ENCODE data around the gene CPEB1.

DNA sequence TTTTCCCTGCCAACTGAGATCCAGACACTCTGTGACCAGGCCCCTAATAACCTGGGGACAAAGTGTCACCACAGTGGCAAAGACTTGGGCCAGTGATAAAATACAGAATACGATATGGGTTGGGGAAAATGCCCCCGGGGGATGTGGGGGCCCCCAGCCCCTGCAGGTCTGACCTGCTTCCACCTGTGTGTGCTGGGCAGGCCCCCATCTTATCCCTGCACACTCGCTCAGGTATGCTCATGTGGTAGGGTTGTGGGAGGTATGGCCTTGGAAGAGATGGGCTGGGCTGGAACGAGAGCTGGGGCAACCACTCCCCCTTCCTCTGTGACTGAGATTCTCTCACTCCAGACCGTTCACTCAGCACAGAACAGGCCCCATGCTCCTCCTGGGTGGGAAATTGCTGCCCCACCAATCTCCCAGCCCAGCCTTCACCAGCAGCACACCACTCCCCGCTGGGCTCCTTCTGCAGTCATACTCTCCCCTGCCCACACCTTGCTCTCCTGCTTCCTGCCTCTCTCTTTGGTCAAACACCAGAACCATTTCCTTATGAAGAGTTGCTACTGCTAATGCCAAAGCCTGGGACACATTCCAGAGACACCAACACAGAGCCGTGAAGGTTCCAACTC, 9.6 kb upstream of the CPEB1 start:
- TF ChIP-seq, protein P1, sequence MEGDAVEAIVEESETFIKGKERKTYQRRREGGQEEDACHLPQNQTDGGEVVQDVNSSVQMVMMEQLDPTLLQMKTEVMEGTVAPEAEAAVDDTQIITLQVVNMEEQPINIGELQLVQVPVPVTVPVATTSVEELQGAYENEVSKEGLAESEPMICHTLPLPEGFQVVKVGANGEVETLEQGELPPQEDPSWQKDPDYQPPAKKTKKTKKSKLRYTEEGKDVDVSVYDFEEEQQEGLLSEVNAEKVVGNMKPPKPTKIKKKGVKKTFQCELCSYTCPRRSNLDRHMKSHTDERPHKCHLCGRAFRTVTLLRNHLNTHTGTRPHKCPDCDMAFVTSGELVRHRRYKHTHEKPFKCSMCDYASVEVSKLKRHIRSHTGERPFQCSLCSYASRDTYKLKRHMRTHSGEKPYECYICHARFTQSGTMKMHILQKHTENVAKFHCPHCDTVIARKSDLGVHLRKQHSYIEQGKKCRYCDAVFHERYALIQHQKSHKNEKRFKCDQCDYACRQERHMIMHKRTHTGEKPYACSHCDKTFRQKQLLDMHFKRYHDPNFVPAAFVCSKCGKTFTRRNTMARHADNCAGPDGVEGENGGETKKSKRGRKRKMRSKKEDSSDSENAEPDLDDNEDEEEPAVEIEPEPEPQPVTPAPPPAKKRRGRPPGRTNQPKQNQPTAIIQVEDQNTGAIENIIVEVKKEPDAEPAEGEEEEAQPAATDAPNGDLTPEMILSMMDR (conservative IDR thresholded peaks at IDR 0.05; ENCODE audit: low read depth in 2 of 2): no peak
- no peak for TF ChIP-seq EZH2 (IDR thresholded peaks at IDR 0.05; ENCODE audit: low read depth, unreplicated experiment)
- no peak for TF ChIP-seq POLR2AphosphoS5 (IDR thresholded peaks at IDR 0.05; ENCODE audit: low read depth)
- no peak for TF ChIP-seq STAT1 (IDR thresholded peaks at IDR 0.05; ENCODE audit: unreplicated experiment)
- TF ChIP-seq JUNB (IDR thresholded peaks at IDR 0.05; ENCODE audit: unreplicated experiment): no peak
- no peak for TF ChIP-seq EZH2phosphoT487 (IDR thresholded peaks at IDR 0.05; ENCODE audit: unreplicated experiment)
- no peak for TF ChIP-seq CREB1 (CRISPR knock-in tag; IDR thresholded peaks at IDR 0.05; ENCODE audit: low read depth)
- TF ChIP-seq, protein P2, sequence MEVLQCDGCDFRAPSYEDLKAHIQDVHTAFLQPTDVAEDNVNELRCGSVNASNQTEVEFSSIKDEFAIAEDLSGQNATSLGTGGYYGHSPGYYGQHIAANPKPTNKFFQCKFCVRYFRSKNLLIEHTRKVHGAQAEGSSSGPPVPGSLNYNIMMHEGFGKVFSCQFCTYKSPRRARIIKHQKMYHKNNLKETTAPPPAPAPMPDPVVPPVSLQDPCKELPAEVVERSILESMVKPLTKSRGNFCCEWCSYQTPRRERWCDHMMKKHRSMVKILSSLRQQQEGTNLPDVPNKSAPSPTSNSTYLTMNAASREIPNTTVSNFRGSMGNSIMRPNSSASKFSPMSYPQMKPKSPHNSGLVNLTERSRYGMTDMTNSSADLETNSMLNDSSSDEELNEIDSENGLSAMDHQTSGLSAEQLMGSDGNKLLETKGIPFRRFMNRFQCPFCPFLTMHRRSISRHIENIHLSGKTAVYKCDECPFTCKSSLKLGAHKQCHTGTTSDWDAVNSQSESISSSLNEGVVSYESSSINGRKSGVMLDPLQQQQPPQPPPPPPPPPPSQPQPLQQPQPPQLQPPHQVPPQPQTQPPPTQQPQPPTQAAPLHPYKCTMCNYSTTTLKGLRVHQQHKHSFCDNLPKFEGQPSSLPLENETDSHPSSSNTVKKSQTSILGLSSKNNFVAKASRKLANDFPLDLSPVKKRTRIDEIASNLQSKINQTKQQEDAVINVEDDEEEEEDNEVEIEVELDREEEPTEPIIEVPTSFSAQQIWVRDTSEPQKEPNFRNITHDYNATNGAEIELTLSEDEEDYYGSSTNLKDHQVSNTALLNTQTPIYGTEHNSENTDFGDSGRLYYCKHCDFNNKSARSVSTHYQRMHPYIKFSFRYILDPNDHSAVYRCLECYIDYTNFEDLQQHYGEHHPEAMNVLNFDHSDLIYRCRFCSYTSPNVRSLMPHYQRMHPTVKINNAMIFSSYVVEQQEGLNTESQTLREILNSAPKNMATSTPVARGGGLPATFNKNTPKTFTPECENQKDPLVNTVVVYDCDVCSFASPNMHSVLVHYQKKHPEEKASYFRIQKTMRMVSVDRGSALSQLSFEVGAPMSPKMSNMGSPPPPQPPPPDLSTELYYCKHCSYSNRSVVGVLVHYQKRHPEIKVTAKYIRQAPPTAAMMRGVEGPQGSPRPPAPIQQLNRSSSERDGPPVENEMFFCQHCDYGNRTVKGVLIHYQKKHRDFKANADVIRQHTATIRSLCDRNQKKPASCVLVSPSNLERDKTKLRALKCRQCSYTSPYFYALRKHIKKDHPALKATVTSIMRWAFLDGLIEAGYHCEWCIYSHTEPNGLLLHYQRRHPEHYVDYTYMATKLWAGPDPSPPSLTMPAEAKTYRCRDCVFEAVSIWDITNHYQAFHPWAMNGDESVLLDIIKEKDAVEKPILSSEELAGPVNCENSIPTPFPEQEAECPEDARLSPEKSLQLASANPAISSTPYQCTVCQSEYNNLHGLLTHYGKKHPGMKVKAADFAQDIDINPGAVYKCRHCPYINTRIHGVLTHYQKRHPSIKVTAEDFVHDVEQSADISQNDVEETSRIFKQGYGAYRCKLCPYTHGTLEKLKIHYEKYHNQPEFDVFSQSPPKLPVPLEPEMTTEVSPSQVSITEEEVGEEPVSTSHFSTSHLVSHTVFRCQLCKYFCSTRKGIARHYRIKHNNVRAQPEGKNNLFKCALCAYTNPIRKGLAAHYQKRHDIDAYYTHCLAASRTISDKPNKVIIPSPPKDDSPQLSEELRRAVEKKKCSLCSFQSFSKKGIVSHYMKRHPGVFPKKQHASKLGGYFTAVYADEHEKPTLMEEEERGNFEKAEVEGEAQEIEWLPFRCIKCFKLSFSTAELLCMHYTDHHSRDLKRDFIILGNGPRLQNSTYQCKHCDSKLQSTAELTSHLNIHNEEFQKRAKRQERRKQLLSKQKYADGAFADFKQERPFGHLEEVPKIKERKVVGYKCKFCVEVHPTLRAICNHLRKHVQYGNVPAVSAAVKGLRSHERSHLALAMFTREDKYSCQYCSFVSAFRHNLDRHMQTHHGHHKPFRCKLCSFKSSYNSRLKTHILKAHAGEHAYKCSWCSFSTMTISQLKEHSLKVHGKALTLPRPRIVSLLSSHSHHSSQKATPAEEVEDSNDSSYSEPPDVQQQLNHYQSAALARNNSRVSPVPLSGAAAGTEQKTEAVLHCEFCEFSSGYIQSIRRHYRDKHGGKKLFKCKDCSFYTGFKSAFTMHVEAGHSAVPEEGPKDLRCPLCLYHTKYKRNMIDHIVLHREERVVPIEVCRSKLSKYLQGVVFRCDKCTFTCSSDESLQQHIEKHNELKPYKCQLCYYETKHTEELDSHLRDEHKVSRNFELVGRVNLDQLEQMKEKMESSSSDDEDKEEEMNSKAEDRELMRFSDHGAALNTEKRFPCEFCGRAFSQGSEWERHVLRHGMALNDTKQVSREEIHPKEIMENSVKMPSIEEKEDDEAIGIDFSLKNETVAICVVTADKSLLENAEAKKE (CRISPR knock-in tag; IDR thresholded peaks at IDR 0.05): no peak
- TF ChIP-seq, protein P3, sequence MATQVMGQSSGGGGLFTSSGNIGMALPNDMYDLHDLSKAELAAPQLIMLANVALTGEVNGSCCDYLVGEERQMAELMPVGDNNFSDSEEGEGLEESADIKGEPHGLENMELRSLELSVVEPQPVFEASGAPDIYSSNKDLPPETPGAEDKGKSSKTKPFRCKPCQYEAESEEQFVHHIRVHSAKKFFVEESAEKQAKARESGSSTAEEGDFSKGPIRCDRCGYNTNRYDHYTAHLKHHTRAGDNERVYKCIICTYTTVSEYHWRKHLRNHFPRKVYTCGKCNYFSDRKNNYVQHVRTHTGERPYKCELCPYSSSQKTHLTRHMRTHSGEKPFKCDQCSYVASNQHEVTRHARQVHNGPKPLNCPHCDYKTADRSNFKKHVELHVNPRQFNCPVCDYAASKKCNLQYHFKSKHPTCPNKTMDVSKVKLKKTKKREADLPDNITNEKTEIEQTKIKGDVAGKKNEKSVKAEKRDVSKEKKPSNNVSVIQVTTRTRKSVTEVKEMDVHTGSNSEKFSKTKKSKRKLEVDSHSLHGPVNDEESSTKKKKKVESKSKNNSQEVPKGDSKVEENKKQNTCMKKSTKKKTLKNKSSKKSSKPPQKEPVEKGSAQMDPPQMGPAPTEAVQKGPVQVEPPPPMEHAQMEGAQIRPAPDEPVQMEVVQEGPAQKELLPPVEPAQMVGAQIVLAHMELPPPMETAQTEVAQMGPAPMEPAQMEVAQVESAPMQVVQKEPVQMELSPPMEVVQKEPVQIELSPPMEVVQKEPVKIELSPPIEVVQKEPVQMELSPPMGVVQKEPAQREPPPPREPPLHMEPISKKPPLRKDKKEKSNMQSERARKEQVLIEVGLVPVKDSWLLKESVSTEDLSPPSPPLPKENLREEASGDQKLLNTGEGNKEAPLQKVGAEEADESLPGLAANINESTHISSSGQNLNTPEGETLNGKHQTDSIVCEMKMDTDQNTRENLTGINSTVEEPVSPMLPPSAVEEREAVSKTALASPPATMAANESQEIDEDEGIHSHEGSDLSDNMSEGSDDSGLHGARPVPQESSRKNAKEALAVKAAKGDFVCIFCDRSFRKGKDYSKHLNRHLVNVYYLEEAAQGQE (IDR thresholded peaks at IDR 0.05; ENCODE audit: unreplicated experiment): no peak
- no peak for TF ChIP-seq ZNF331 (CRISPR knock-in tag; IDR thresholded peaks at IDR 0.05; ENCODE audit: low read depth)
- TF ChIP-seq, protein P4, sequence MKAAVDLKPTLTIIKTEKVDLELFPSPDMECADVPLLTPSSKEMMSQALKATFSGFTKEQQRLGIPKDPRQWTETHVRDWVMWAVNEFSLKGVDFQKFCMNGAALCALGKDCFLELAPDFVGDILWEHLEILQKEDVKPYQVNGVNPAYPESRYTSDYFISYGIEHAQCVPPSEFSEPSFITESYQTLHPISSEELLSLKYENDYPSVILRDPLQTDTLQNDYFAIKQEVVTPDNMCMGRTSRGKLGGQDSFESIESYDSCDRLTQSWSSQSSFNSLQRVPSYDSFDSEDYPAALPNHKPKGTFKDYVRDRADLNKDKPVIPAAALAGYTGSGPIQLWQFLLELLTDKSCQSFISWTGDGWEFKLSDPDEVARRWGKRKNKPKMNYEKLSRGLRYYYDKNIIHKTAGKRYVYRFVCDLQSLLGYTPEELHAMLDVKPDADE (IDR thresholded peaks at IDR 0.05): no peak
- TF ChIP-seq ZNF114 (CRISPR knock-in tag; IDR thresholded peaks at IDR 0.05): no peak
